Mammary epithelial cell (primary cell): ENCODE measurements around the gene NRSN1.

ENCODE experiments used
- CTCF ChIP-seq, 2 donors: IDR thresholded peaks in 1 of 2; conservative IDR thresholded peaks in 1 of 2; 2 replicates each; pipeline ENCODE4 v1.5.1; 2011 to 2012; ENCODE audit warnings: inconsistent platforms in 2 of 2, low read length in 2 of 2, mild to moderate bottlenecking in 2 of 2, control low read depth in 1 of 2, low read depth in 1 of 2; ENCODE audit not compliant: insufficient read depth in 1 of 2; ENCODE audit errors: extremely low read depth in 1 of 2
- EZH2 ChIP-seq: IDR thresholded peaks from 2 replicates; pipeline ENCODE4 v1.6.1; 2012; ENCODE audit warnings: low read length, inconsistent platforms, borderline replicate concordance

- TF ChIP-seq CTCF (conservative IDR thresholded peaks at IDR 0.05 in 1 of 2, IDR thresholded peaks at IDR 0.05 in 1 of 2; ENCODE audit: extremely low read depth in 1 of 2, insufficient read depth in 1 of 2, low read depth in 1 of 2, low read length in 2 of 2) (no peak), EZH2 (no peak)
Measured at GRCh38 chr6:24149296-24149695, 23.3 kb downstream of the NRSN1 start.
